H1 (cell line): ENCODE measurements around the gene RALGAPA1. TPM values are rescaled to one million over a fixed set of nuclear protein-coding genes. Genes with fewer than 3 reads are reported as not detected.

ENCODE experiments used
- CTCF ChIA-PET: fragments of 300-600 bp; sonication (Branson Sonifier 250); formaldehyde crosslinking; loops from one replicate; lab custom pipeline; 2021; ENCODE audit not compliant: partially characterized antibody; lab: Charles Lee
- POLR2A ChIA-PET: fragments of 300-600 bp; sonication (Branson Sonifier 250); formaldehyde crosslinking; loops from one replicate; lab custom pipeline; 2021; ENCODE audit warnings: inconsistent platforms; ENCODE audit not compliant: partially characterized antibody; lab: Charles Lee
- DNase-seq, 2 experiments: peaks; one replicate each; pipeline versions ENCODE4 v3.0.0 to v3.0.0-alpha.2; 2010 to 2022; ENCODE audit warnings: low spot score in 2 of 2, low read depth in 1 of 2, mixed read lengths in 1 of 2
- FAIRE-seq: peaks from 2 replicates; lab custom pipeline; 2011; peaks lifted over from hg19 to GRCh38; lab: Jason Lieb, UNC
- H2AFZ ChIP-seq: 2 replicates; pipeline ENCODE4 v1.8.1; 2012; ENCODE audit warnings: low read length, inconsistent platforms
- H2AK5ac ChIP-seq: 2 replicates; pipeline ENCODE4 v1.6.1; 2013; ENCODE audit warnings: low read depth, low read length
- H2BK120ac ChIP-seq: replicated peaks from 2 replicates; pipeline ENCODE3; 2013; ENCODE audit warnings: low read depth, low read length, inconsistent platforms
- H2BK12ac ChIP-seq: 2 replicates; pipeline ENCODE4 v1.6.1; 2013; ENCODE audit warnings: low read depth, low read length
- H2BK15ac ChIP-seq: 2 replicates; pipeline ENCODE4 v1.6.1; 2013; ENCODE audit warnings: low read length
- H2BK20ac ChIP-seq: 2 replicates; pipeline ENCODE4 v1.6.1; 2013; ENCODE audit warnings: low read length
- H2BK5ac ChIP-seq: 2 replicates; pipeline ENCODE4 v1.6.1; 2013; ENCODE audit warnings: low read depth, low read length
- H3K14ac ChIP-seq: 2 replicates; pipeline ENCODE4 v1.6.1; 2013; ENCODE audit warnings: inconsistent platforms; ENCODE audit not compliant: insufficient read length
- H3K18ac ChIP-seq: 2 replicates; pipeline ENCODE4 v1.6.1; 2013; ENCODE audit warnings: low read length; ENCODE audit errors: extremely low read depth
- H3K23ac ChIP-seq: 2 replicates; pipeline ENCODE4 v1.6.1; 2013; ENCODE audit warnings: inconsistent platforms; ENCODE audit not compliant: insufficient read length
- H3K23me2 ChIP-seq: 2 replicates; pipeline ENCODE4 v1.6.1; 2013; ENCODE audit warnings: low read depth, low read length
- H3K27ac ChIP-seq: 2 replicates; pipeline ENCODE4 v1.6.1; 2011; ENCODE audit warnings: low read depth, low read length, inconsistent platforms
- H3K27me3 ChIP-seq, 4 experiments: replicated peaks in 1 of 4; 1 replicate in 1 of 4; 2 replicates in 3 of 4; pipeline versions ENCODE4 v1.6.1 to v1.8.1; 2011 to 2013; ENCODE audit warnings: low read length in 3 of 4, mild to moderate bottlenecking in 3 of 4, inconsistent platforms in 2 of 4, mixed read lengths in 2 of 4, moderate library complexity in 1 of 4; ENCODE audit not compliant: control insufficient read depth in 3 of 4, insufficient read depth in 3 of 4; ENCODE audit errors: extremely low read depth in 1 of 4
- H3K36me3 ChIP-seq, 4 experiments: 2 replicates each; pipeline versions ENCODE4 v1.6.1 to v1.8.1; 2011 to 2013; ENCODE audit warnings: mild to moderate bottlenecking in 4 of 4, low read length in 3 of 4, moderate library complexity in 2 of 4, control low read depth in 1 of 4, inconsistent platforms in 1 of 4; ENCODE audit not compliant: insufficient read depth in 4 of 4, control insufficient read depth in 2 of 4
- H3K4ac ChIP-seq: replicated peaks from 2 replicates; pipeline ENCODE3; 2013; ENCODE audit warnings: low read length, low read depth, mixed read lengths, inconsistent platforms; ENCODE audit not compliant: insufficient read length
- H3K4me1 ChIP-seq, 4 experiments: replicated peaks in 1 of 4; 1 replicate in 1 of 4; 2 replicates in 3 of 4; pipeline versions ENCODE4 v1.6.1 to v1.8.1; 2011 to 2013; ENCODE audit warnings: low read length in 3 of 4, inconsistent platforms in 2 of 4, mixed read lengths in 1 of 4; ENCODE audit not compliant: insufficient read depth in 4 of 4, control insufficient read depth in 3 of 4
- H3K4me2 ChIP-seq, 2 experiments: 2 replicates each; pipeline versions ENCODE4 v1.6.1 to v1.8.1; 2011 to 2013; ENCODE audit warnings: low read depth in 2 of 2, low read length in 2 of 2, control low read depth in 1 of 2, inconsistent platforms in 1 of 2, mild to moderate bottlenecking in 1 of 2; ENCODE audit not compliant: insufficient read depth in 1 of 2
- H3K4me3 ChIP-seq, 4 experiments: fragments of 200-600, 300-600 bp in 1 of 4; sonication (generic), shearing (Covaris generic), sonication (Bioruptor Twin) in 1 of 4; 2 replicates each; pipeline versions ENCODE4 v1.5.1 to v1.8.1; 2011 to 2016; ENCODE audit warnings: low read length in 4 of 4, low read depth in 3 of 4, control low read depth in 2 of 4, inconsistent platforms in 2 of 4, mild to moderate bottlenecking in 2 of 4, mixed read lengths in 1 of 4, moderate library complexity in 1 of 4; ENCODE audit not compliant: insufficient read depth in 2 of 4; ENCODE audit errors: extremely low read depth in 1 of 4
- H3K56ac ChIP-seq: replicated peaks from 2 replicates; pipeline ENCODE3; 2013; ENCODE audit warnings: low read depth, mild to moderate bottlenecking, mixed read lengths, low read length, inconsistent platforms; ENCODE audit not compliant: insufficient read length
- H3K79me1 ChIP-seq: 2 replicates; pipeline ENCODE4 v1.6.1; 2013; ENCODE audit warnings: low read depth, low read length, control low read depth
- H3K79me2 ChIP-seq, 2 experiments: 2 replicates each; pipeline versions ENCODE4 v1.6.1 to v1.8.1; 2012 to 2013; ENCODE audit warnings: low read length in 2 of 2, mild to moderate bottlenecking in 2 of 2, inconsistent platforms in 1 of 2; ENCODE audit not compliant: insufficient read depth in 2 of 2, control insufficient read depth in 1 of 2
- H3K9ac ChIP-seq, 4 experiments: replicated peaks in 1 of 4; 1 replicate in 1 of 4; 2 replicates in 3 of 4; pipeline versions ENCODE4 v1.6.1 to v1.8.1; 2011 to 2013; ENCODE audit warnings: low read depth in 3 of 4, low read length in 3 of 4, control low read depth in 2 of 4, mild to moderate bottlenecking in 2 of 4, moderate library complexity in 2 of 4, inconsistent platforms in 1 of 4; ENCODE audit errors: extremely low read depth in 1 of 4
- H3K9me3 ChIP-seq, 2 experiments: 2 replicates each; pipeline versions ENCODE4 v1.6.1 to v1.8.1; 2012 to 2013; ENCODE audit warnings: mild to moderate bottlenecking in 2 of 2, moderate library complexity in 2 of 2, control low read depth in 1 of 2, inconsistent platforms in 1 of 2, low read depth in 1 of 2, low read length in 1 of 2, mixed read lengths in 1 of 2; ENCODE audit not compliant: insufficient read depth in 2 of 2
- H4K20me1 ChIP-seq, 2 experiments: replicated peaks in 1 of 2; 2 replicates each; pipeline versions ENCODE3 to v1.8.1; 2011 to 2013; ENCODE audit warnings: inconsistent platforms in 2 of 2, low read length in 2 of 2, mild to moderate bottlenecking in 1 of 2; ENCODE audit not compliant: insufficient read depth in 2 of 2, control insufficient read depth in 1 of 2
- H4K5ac ChIP-seq: 2 replicates; pipeline ENCODE4 v1.6.1; 2013; ENCODE audit warnings: low read length, low read depth, mixed read lengths, inconsistent platforms; ENCODE audit not compliant: insufficient read length
- H4K8ac ChIP-seq: 2 replicates; pipeline ENCODE4 v1.8.0; 2013; ENCODE audit warnings: mild to moderate bottlenecking, moderate library complexity, low read length, inconsistent platforms; ENCODE audit not compliant: insufficient read depth; ENCODE audit errors: extremely low read depth
- H4K91ac ChIP-seq: replicated peaks from 2 replicates; pipeline ENCODE3; 2013; ENCODE audit warnings: low read length, mixed read lengths, inconsistent platforms; ENCODE audit not compliant: insufficient read length
- NRF1 ChIP-seq: IDR thresholded peaks from 2 replicates; pipeline ENCODE4 v1.6.1; 2011; ENCODE audit warnings: mild to moderate bottlenecking, low read depth, low read length, improper control_type of control experiment
- RFX5 ChIP-seq: IDR thresholded peaks from 2 replicates; pipeline ENCODE4 v1.6.1; 2011; ENCODE audit warnings: low read depth, low read length, improper control_type of control experiment, borderline replicate concordance
- RXRA ChIP-seq: IDR thresholded peaks from 2 replicates; pipeline ENCODE4 v1.6.1; 2011; ENCODE audit warnings: low read depth, mild to moderate bottlenecking, low read length, moderate library complexity; ENCODE audit not compliant: insufficient read depth
- SAP30 ChIP-seq: fragments of 300-600 bp; sonication (generic); IDR thresholded peaks from 2 replicates; pipeline ENCODE4 v1.7.1; 2012; ENCODE audit warnings: low read length, moderate library complexity, mild to moderate bottlenecking, inconsistent platforms; ENCODE audit not compliant: insufficient read depth, insufficient replicate concordance
- SIRT6 ChIP-seq: IDR thresholded peaks from one replicate; pipeline ENCODE4 v1.7.1; 2012; ENCODE audit warnings: low read length, inconsistent platforms
- SP2 ChIP-seq: IDR thresholded peaks from 2 replicates; pipeline ENCODE4 v1.6.1; 2012; ENCODE audit warnings: mild to moderate bottlenecking, low read length, inconsistent platforms
- WGBS, 2 experiments: shearing (Covaris generic) in 1 of 2; methylation state at CpG; one replicate each; pipeline versions ENCODE4 v1.1.6 to v1.1.7; 2013 to 2015; ENCODE audit warnings: low lambda C conversion rate in 2 of 2, mixed read lengths in 2 of 2, inconsistent platforms in 1 of 2, low coverage in 1 of 2, missing lambda C conversion rate in 1 of 2; ENCODE audit not compliant: insufficient replicate concordance in 2 of 2, insufficient coverage in 1 of 2, insufficient read length in 1 of 2; ENCODE audit errors: extremely low coverage in 1 of 2, missing lambda C conversion rate in 1 of 2; 5-methylcytosine and 5-hydroxymethylcytosine counted together
- polyA plus RNA-seq, 7 experiments: library from polyadenylated mRNA; depleted of rRNA in 3 of 7; stranded (reverse) in 5 of 7; unstranded in 2 of 7; fragments of >200 nt in 5 of 7; fragments of 200-250 nt in 2 of 7; gene quantifications; 1 replicate in 5 of 7; 2 replicates in 1 of 7; 4 replicates in 1 of 7; pipeline versions ENCODE4 v1.2.1 to v1.2.3, GENCODE V29; 2011 to 2013; ENCODE audit warnings: missing spikeins in 2 of 7, mixed read lengths in 2 of 7
- total RNA-seq: library from RNA; stranded (reverse); fragmentation: NEBNext Ultra II Directional; extraction: Animal tissue kit (Norgen Biotek cat#: 25700); gene quantifications from 2 replicates; pipeline ENCODE4 v1.2.1, GENCODE V29; 2021
- TF ChIP-seq, protein P1 (sequence below): IDR thresholded peaks from 2 replicates; pipeline ENCODE4 v1.6.1; 2012; ENCODE audit warnings: inconsistent platforms

Gene RALGAPA1
- total and polyA plus RNA-seq, 2 of the 8 experiments (the other 6 are each of a cell fraction or from before 2014, with no cell fraction given): 4.2 to 26.7 TPM

DNA sequence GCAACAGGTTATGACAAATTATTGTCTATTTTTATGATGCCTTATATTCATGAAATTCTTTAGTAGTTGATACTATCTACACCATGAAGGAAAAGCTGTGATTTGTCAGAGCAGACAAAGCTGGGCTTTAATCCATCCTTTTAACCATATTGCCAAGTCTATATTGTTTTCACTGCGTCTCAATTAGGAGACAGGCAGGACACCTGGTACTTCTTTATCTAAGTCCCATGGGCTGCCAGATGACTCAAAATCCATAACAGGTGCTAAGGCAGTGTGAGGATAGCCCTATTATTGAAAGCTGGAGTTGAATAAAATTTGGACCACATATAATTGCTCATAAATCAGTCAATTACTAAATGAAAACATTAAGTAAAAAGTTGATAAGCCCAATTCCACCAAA, 252.5 kb downstream of the RALGAPA1 start:
- Histone ChIP-seq H2BK20ac (no peak overlapping the region), H3K79me2 (no peaks in the 10 kb centered on the region), H2BK5ac (no peak overlapping the region), H3K27ac (no peak overlapping the region), H3K27me3 (no peaks in the 10 kb centered on the region), H3K9ac (no peak overlapping the region), H3K23me2 (no peaks in the 10 kb centered on the region), H2BK12ac (no peak overlapping the region), H4K8ac (no peak overlapping the region), H4K91ac (no peak overlapping the region), H3K4ac (no peak overlapping the region), H3K23ac (peak overlapping the region; percentile 52), H3K36me3 (no peaks in the 10 kb centered on the region), H2AFZ (no peak overlapping the region), H4K5ac (no peak overlapping the region), H3K18ac (no peak overlapping the region), H2BK15ac (no peak overlapping the region), H4K20me1 (no peaks in the 10 kb centered on the region), H3K56ac (no peak overlapping the region), H3K4me1 (peaks cover 0 to 3% (median 0%) of the 10 kb centered on the region in 4 experiments; a peak in 1 of 7 replicates), H3K14ac (no peak overlapping the region), H3K9me3 (no peaks in the 10 kb centered on the region), H2AK5ac (no peak overlapping the region), H3K79me1 (no peaks in the 10 kb centered on the region), H3K4me2 (no peak overlapping the region), H3K4me3 (no peak overlapping the region), H2BK120ac (no peak overlapping the region)
- ChIA-PET POLR2A (no interaction called here), CTCF (no interaction called here)
- DNase-seq: no peak
- TF ChIP-seq RXRA (no peak), SIRT6 (no peak), SAP30 (no peak), SP2 (no peak), RFX5 (no peak), NRF1 (no peak)
- TF ChIP-seq, protein P1, sequence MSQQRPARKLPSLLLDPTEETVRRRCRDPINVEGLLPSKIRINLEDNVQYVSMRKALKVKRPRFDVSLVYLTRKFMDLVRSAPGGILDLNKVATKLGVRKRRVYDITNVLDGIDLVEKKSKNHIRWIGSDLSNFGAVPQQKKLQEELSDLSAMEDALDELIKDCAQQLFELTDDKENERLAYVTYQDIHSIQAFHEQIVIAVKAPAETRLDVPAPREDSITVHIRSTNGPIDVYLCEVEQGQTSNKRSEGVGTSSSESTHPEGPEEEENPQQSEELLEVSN: no peak
- WGBS, 2 experiments: 95% methylated on average over 1 of the region's 1 CpG; no CpG with 5 or more reads in 1 of the 2 experiments
- FAIRE-seq: no peak
